ENCODE data around the gene COIL. TPM values are rescaled to one million over a fixed set of nuclear protein-coding genes. Genes with fewer than 3 reads are reported as not detected.

The COIL gene
- 10 to 100 TPM; 16.2 to 17.2 TPM for total RNA-seq

- H3K27ac Mint-ChIP-seq, result peak within 1 kb of the TSS; percentile 77
- H3K9me3 Mint-ChIP-seq, result no peaks in the 10 kb centered on the region
- POLR2A ChIA-PET, result interaction anchor here (0.7 to 2.1 kb wide), 5 partner anchors 14 to 53 kb away, joined by 3 to 15 read pairs (median 3); partner anchors contain the start of genes SCPEP1 and TRIM25
- H3K4me1 Mint-ChIP-seq, result peaks cover 28% of the 10 kb centered on the region
- CTCF ChIA-PET, result interaction anchor here (0.6 to 1.6 kb wide), 7 partner anchors 12 to 141 kb away, joined by 3 to 6 read pairs (median 4); partner anchors contain the start of genes C17orf67, DGKE and TRIM25
- H3K4me3 Mint-ChIP-seq, result peak within 1 kb of the TSS; percentile 79
- H3K36me3 Mint-ChIP-seq (ENCODE audit: low read depth), result peaks cover 4% of the 10 kb centered on the region
- DNase-seq, result peak; percentile 93
- H3K27me3 Mint-ChIP-seq, result peaks cover 4% of the 10 kb centered on the region
These were observed at the start of gene COIL for GRCh38 chr17:56960596-56961538. Gene COIL (minus strand): TSS chr17:56961050. CDS start chr17:56961019, 31 bp downstream.

GRCh38 chr17:57010487-57010886, 49.6 kb upstream of the COIL start:
- POLR2A ChIA-PET, result no interaction called here
- Mint-ChIP-seq H3K4me1 (peaks cover 15% of the 10 kb centered on the region), H3K4me3 (no peak overlapping the region), H3K9me3 (no peaks in the 10 kb centered on the region), H3K36me3 (ENCODE audit: low read depth) (no peaks in the 10 kb centered on the region), H3K27ac (no peak overlapping the region), H3K27me3 (peaks cover 13% of the 10 kb centered on the region)
- DNase-seq, result no peak
- CTCF ChIA-PET, result interaction anchor here (0.8 to 1.0 kb wide), 3 partner anchors 12 to 204 kb away, joined by 3 to 4 read pairs (median 3); no protein-coding TSS in a partner anchor

DNA sequence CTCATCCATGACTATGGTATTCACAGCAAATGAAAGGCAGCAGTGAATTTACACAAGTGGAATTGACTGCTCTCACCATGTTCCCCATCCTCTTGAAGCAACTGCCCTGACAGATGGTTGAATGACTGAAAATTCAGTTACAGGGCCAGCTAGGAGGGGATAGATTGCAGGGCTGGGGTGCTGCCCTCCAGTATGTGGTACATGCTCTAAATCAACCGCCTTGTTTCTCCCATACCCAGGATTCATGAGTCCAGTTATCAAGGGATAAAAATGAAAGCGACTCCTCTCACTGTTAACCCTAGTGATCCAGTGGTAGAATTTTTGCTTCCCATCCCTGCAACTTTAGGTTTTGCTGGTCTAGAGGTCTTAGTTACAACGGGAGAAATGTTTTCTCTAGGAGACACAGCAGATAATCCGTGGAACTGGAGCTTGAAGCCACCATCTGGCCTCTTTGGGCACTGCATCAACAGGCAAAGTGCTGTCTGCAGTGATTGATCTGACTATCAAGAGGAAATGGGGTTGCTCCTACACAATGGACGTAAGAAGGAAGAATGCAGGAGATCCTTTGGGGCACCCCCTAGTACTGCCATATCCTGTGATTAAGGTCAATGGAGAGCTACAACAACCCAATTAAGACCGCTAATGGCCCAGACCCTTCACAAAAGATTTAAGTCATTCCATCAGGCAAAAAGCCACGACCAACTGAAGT, 49.0 kb upstream of the COIL start:
- no peak overlapping the region for H3K4me3 Mint-ChIP-seq
- H3K27me3 Mint-ChIP-seq, result peaks cover 13% of the 10 kb centered on the region
- ChIA-PET CTCF (interaction anchor here (0.7 to 1.9 kb wide), 6 partner anchors 11 to 203 kb away, joined by 3 to 7 read pairs (median 4); no protein-coding TSS in a partner anchor), POLR2A (interaction anchor here (0.7 kb wide), 1 partner anchor 9 kb away, joined by 3 read pairs; no protein-coding TSS in a partner anchor)
- DNase-seq, result peak; percentile 58
- H3K4me1 Mint-ChIP-seq, result peaks cover 20% of the 10 kb centered on the region
- no peaks in the 10 kb centered on the region for H3K36me3 Mint-ChIP-seq (ENCODE audit: low read depth)
- no peak overlapping the region for H3K27ac Mint-ChIP-seq
- H3K9me3 Mint-ChIP-seq, result no peaks in the 10 kb centered on the region

- Mint-ChIP-seq H3K4me3 (no peak overlapping the region), H3K27ac (no peak overlapping the region), H3K27me3 (peaks cover 13% of the 10 kb centered on the region), H3K9me3 (no peaks in the 10 kb centered on the region), H3K4me1 (peaks cover 22% of the 10 kb centered on the region), H3K36me3 (ENCODE audit: low read depth) (no peaks in the 10 kb centered on the region)
- ChIA-PET POLR2A (interaction anchor here (1.3 kb wide), 1 partner anchor 19 kb away, joined by 3 read pairs; no protein-coding TSS in a partner anchor), CTCF (interaction anchor here (1.0 to 1.9 kb wide), 3 partner anchors 10 to 189 kb away, joined by 4 to 7 read pairs (median 5); no protein-coding TSS in a partner anchor)
- DNase-seq, result no peak
These were observed 48.1 kb upstream of the COIL start for GRCh38 chr17:57008958-57009357.

GRCh38 chr17:57006040-57006439, 45.2 kb upstream of the COIL start:
- DNase-seq, result no peak
- Mint-ChIP-seq H3K27ac (no peak overlapping the region), H3K36me3 (ENCODE audit: low read depth) (peaks cover 5% of the 10 kb centered on the region), H3K27me3 (peaks cover 5% of the 10 kb centered on the region), H3K4me1 (peaks cover 22% of the 10 kb centered on the region), H3K9me3 (no peaks in the 10 kb centered on the region), H3K4me3 (no peak overlapping the region)
- ChIA-PET CTCF (no interaction called here), POLR2A (no interaction called here)

DNA sequence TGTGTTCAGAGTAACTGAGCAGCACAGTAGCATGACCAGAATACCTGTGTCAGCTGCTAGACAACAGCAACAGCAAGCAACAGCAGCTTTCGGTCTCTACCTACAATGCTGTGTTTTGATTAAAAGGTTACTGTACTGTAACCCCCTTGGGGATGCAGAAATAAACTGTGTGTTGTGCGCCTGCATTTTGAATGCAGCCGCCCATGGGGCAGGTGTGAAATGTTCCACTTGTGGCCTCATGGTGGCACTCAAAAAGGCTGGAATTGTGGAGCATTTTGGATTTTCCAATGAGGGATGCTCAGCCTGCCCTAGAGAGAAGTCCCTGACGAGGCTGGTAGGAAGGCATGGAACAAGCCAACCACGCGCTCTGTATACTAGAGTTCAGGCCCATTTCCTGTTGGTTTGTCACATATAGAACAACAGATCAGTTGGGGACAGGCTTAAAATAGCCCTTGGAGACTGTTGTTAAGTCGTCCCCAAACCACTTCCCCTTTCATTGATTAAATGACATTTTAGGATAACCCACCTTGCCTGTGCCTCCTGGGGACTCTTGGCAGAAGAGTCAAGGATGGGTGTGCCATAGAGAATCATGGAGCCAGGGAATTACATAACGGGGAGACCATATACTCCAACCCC, 44.2 kb upstream of the COIL start:
- CTCF ChIA-PET, result no interaction called here
- H3K27ac Mint-ChIP-seq, result no peak overlapping the region

DNA sequence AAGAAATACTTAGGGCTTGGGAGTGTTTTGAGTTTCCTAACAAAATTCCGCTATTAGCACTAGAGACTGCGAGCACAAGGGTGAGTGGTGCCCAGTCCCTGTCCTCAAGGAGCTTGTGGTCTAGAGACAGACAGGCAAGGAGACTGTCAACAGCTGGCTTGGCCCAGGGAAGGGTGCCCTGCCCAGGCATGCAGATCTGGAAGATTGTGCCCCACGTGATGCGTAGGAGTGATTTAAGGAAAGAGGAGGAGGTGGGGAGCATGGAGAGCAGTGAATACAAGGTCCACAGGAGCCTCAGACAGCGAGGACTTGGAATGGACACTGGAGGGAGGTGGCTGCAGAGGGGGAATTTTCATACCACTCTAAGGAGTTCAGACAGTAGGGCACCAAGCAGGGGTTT, 42.1 kb upstream of the COIL start:
- H3K36me3 Mint-ChIP-seq (ENCODE audit: low read depth), result peaks cover 16% of the 10 kb centered on the region
- CTCF ChIA-PET, result no interaction called here
- no peak for DNase-seq
- H3K9me3 Mint-ChIP-seq, result no peaks in the 10 kb centered on the region
- H3K4me1 Mint-ChIP-seq, result peaks cover 9% of the 10 kb centered on the region
- no peak overlapping the region for H3K27ac Mint-ChIP-seq
- POLR2A ChIA-PET, result no interaction called here
- H3K27me3 Mint-ChIP-seq, result no peaks in the 10 kb centered on the region
- no peak overlapping the region for H3K4me3 Mint-ChIP-seq

More for the DNA sequence above, 44.2 kb upstream of the COIL start:
- Mint-ChIP-seq H3K9me3 (no peaks in the 10 kb centered on the region), H3K36me3 (ENCODE audit: low read depth) (peaks cover 9% of the 10 kb centered on the region), H3K27me3 (peaks cover 3% of the 10 kb centered on the region), H3K4me1 (peaks cover 20% of the 10 kb centered on the region), H3K4me3 (no peak overlapping the region)
- POLR2A ChIA-PET, result no interaction called here
- DNase-seq, result no peak

DNA sequence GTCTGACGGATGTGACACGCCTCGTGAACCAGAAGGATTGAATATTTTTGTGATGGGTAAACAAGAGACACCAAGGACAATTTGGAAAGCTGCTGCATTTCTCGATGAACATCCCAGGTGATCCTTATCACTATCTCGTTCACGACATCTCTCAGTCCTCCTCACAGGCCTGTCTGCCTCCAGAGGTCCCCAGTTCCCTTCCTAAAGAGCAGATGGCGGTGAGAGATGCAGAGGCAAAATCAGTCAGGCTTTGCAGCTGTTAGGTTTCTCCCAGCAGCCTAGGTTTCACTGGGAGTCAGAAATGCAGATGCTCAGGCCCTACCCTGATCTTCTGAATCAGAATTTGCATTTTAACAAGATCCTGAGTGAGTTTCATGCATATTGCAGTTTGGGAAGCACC, 40.7 kb upstream of the COIL start:
- no peaks in the 10 kb centered on the region for H3K27me3 Mint-ChIP-seq
- DNase-seq, result no peak

DNA sequence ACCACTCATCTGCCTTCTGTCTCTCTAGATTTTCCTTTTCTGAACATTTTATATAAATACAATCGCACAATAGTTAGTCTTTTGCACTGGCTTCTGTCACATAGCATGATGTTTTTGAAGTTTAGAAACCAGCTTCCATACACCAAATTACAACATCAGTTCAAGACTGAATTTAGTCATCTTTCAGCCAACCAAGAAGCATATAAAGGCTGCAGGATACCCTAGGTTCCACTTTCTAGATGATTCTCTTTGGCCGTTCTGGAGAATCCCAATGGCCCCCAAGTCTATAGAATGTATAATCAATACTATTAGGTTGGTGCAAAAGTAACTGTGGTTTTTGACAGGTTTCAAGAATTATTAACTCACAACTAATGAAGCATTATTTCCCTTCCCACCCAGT, 36.5 kb upstream of the COIL start:
- CTCF ChIA-PET, result no interaction called here
- H3K4me3 Mint-ChIP-seq, result no peak overlapping the region
- POLR2A ChIA-PET, result no interaction called here
- H3K9me3 Mint-ChIP-seq, result no peaks in the 10 kb centered on the region
- no peak for DNase-seq
- H3K27me3 Mint-ChIP-seq, result no peaks in the 10 kb centered on the region
- H3K27ac Mint-ChIP-seq, result no peak overlapping the region
- no peaks in the 10 kb centered on the region for H3K4me1 Mint-ChIP-seq
- peaks cover 27% of the 10 kb centered on the region for H3K36me3 Mint-ChIP-seq (ENCODE audit: low read depth)

More for the DNA sequence above, 40.7 kb upstream of the COIL start:
- no peak overlapping the region for H3K27ac Mint-ChIP-seq
- ChIA-PET POLR2A (interaction anchor here (1.2 kb wide), 1 partner anchor 8 kb away, joined by 3 read pairs; no protein-coding TSS in a partner anchor), CTCF (interaction anchor here (1.5 kb wide), 1 partner anchor 24 kb away, joined by 3 read pairs; the partner anchor contains the start of gene SCPEP1)
- peaks cover 9% of the 10 kb centered on the region for H3K4me1 Mint-ChIP-seq
- H3K36me3 Mint-ChIP-seq (ENCODE audit: low read depth), result peaks cover 23% of the 10 kb centered on the region
- no peaks in the 10 kb centered on the region for H3K9me3 Mint-ChIP-seq
- no peak overlapping the region for H3K4me3 Mint-ChIP-seq

DNA sequence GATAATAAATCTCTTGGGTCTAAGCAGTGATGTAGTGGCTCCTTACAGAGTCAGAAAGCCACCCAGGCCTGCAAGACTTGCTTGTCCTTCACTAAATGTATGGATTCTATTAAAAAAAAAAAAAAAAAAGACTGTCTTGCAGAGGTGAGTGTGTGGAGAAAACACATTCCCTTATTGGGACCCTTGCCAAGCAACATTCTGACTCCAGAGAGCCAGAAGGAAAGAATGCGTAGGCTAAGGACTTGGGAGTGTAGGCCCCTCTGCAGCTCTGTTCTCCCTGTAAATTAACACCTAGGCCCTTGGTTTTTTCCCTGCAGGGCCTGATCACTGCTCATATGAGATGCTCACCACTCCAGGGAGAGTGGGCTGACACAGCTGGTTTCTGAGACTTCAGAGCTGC, 34.9 kb upstream of the COIL start:
- no peaks in the 10 kb centered on the region for H3K4me1 Mint-ChIP-seq
- CTCF ChIA-PET, result interaction anchor here (1.1 kb wide), 1 partner anchor 17 kb away, joined by 5 read pairs; the partner anchor contains the start of gene SCPEP1
- peaks cover 33% of the 10 kb centered on the region for H3K36me3 Mint-ChIP-seq (ENCODE audit: low read depth)
- no peaks in the 10 kb centered on the region for H3K9me3 Mint-ChIP-seq
- no peak overlapping the region for H3K4me3 Mint-ChIP-seq
- no peak overlapping the region for H3K27ac Mint-ChIP-seq
- H3K27me3 Mint-ChIP-seq, result no peaks in the 10 kb centered on the region
- no peak for DNase-seq
- POLR2A ChIA-PET, result no interaction called here

DNA sequence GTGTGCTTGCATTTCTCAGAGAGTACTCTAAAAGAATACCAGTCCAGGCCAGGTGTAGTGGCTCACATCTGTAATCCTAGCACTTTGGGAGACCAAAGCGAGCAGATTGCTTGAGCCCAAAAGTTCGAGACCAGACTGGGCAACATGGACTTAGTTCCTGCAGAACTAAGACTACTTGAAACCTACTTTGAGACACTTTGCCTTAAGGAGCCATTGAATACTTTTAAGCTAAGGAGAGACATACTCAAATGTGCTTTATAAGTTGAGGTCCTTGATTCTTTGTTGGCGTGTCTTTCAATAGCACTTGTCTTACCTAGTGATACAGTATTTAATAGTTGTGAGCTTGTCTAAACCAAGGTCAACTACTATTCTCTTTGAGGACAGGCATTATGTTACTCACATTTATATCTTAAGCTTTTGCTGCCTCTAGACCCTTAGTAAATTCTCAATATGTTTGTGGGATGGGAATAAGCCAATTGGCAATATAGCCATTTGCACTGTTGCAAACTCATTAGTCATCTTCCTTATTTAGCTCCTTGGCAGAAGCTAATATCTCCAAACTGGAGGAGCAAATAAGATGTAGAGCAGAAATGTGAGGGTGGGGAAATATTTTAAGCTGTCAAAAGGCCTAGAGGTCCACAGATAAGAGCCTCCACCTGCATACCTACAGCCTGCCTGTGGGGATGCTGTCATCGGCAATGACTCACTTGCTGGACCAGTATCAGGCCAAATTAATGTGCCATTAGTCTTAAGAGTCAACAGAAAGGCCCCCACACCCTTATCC, 33.4 kb upstream of the COIL start:
- CTCF ChIA-PET, result no interaction called here
- no peak for DNase-seq
- Mint-ChIP-seq H3K9me3 (no peaks in the 10 kb centered on the region), H3K27ac (no peak overlapping the region), H3K4me1 (no peaks in the 10 kb centered on the region), H3K4me3 (no peak overlapping the region), H3K27me3 (no peaks in the 10 kb centered on the region), H3K36me3 (ENCODE audit: low read depth) (peaks cover 30% of the 10 kb centered on the region)
- POLR2A ChIA-PET, result no interaction called here

GRCh38 chr17:56992364-56992763, 31.5 kb upstream of the COIL start:
- no peaks in the 10 kb centered on the region for H3K27me3 Mint-ChIP-seq
- no peak overlapping the region for H3K4me3 Mint-ChIP-seq
- no peaks in the 10 kb centered on the region for H3K4me1 Mint-ChIP-seq
- CTCF ChIA-PET, result no interaction called here
- H3K36me3 Mint-ChIP-seq (ENCODE audit: low read depth), result peaks cover 29% of the 10 kb centered on the region
- no peak for DNase-seq
- H3K9me3 Mint-ChIP-seq, result no peaks in the 10 kb centered on the region
- POLR2A ChIA-PET, result no interaction called here
- H3K27ac Mint-ChIP-seq, result no peak overlapping the region

Measured in activated CD4-positive, alpha-beta memory T cell treated with anti-CD3 and anti-CD28 coated beads, Interleukin-2, amount 10 ng/mL, durations not matched to agents 7 days and 5 days (primary cell).